GM23248 (cell line): Measurements from ENCODE around the gene JARID2.

Source experiments
- EZH2 ChIP-seq: fragments of 200-600 bp; sonication (generic); IDR thresholded peaks from 2 replicates; pipeline ENCODE4 v1.6.1; 2018; ENCODE audit warnings: antibody characterized with exemption, mild to moderate bottlenecking; ENCODE audit not compliant: insufficient read depth, poor library complexity, severe bottlenecking
- EZH2phosphoT487 ChIP-seq: fragments of 200-600 bp; sonication (generic); IDR thresholded peaks from 2 replicates; pipeline ENCODE4 v1.6.1; 2018; ENCODE audit warnings: antibody characterized with exemption, moderate library complexity, mild to moderate bottlenecking, low read depth; ENCODE audit not compliant: insufficient read depth

DNA sequence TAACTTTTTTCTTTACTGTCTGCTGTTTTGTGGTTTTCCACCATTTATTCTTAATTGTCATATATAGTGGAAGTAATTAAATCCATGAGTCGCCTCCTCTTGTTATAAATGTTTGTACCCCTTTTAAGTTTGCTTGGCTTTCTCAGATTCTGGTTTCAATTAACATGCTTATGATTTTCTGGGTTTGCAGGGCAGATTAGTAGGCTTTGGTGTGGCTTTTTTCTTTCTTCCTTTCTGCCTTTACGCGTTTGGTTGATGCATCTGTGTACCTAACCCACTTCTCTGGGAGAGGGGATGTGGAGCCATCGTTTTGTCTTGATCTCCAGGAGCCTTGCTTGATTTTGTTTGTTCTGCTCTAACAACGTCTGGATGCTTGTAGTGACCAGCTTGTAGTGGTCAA, 100.4 kb downstream of the JARID2 start:
- TF ChIP-seq EZH2 (no peak), EZH2phosphoT487 (no peak)
